Liver (tissue), 9 donors: ENCODE results near the gene RBSN. TPM values are rescaled to one million over a fixed set of nuclear protein-coding genes. Genes with fewer than 3 reads are reported as not detected.

Source experiments
- DNase-seq: peaks from one replicate; pipeline ENCODE4 v3.0.0-alpha.2; 2017; ENCODE audit warnings: low spot score
- H3K27ac ChIP-seq, 2 donors: one replicate each; pipeline ENCODE4 v1.7.0; 2013; ENCODE audit warnings: inconsistent platforms in 2 of 2, low read length in 2 of 2, control low read depth in 1 of 2, low read depth in 1 of 2, mild to moderate bottlenecking in 1 of 2
- H3K27me3 ChIP-seq, 4 donors: one replicate each; pipeline versions ENCODE4 v1.6.1 to v1.7.0; 2013; ENCODE audit warnings: low read length in 3 of 4, inconsistent platforms in 1 of 4, mild to moderate bottlenecking in 1 of 4, moderate library complexity in 1 of 4; ENCODE audit not compliant: control insufficient read depth in 4 of 4, insufficient read depth in 4 of 4
- H3K36me3 ChIP-seq, 4 donors: one replicate each; pipeline versions ENCODE4 v1.6.1 to v1.7.0; 2013; ENCODE audit warnings: low read length in 3 of 4, mild to moderate bottlenecking in 3 of 4, low read depth in 1 of 4, moderate library complexity in 1 of 4; ENCODE audit not compliant: control insufficient read depth in 4 of 4, insufficient read depth in 3 of 4
- H3K4me1 ChIP-seq, 4 donors: one replicate each; pipeline versions ENCODE4 v1.6.1 to v1.7.0; 2013; ENCODE audit warnings: low read length in 3 of 4, mild to moderate bottlenecking in 3 of 4, moderate library complexity in 1 of 4; ENCODE audit not compliant: control insufficient read depth in 4 of 4, insufficient read depth in 4 of 4
- H3K4me3 ChIP-seq, 3 donors: one replicate each; pipeline versions ENCODE4 v1.6.1 to v1.7.0; 2013; ENCODE audit warnings: low read length in 3 of 3, control low read depth in 1 of 3, low read depth in 1 of 3, mild to moderate bottlenecking in 1 of 3
- H3K9ac ChIP-seq, 2 donors: one replicate each; pipeline ENCODE4 v1.7.0; 2013; ENCODE audit warnings: low read length in 2 of 2, mild to moderate bottlenecking in 2 of 2, moderate library complexity in 2 of 2, control low read depth in 1 of 2, low read depth in 1 of 2
- H3K9me3 ChIP-seq, 4 donors: one replicate each; pipeline versions ENCODE4 v1.6.1 to v1.7.0; 2013; ENCODE audit warnings: low read length in 3 of 4; ENCODE audit not compliant: control insufficient read depth in 4 of 4
- CTCF ChIP-seq: fragments of 150-350 bp; IDR thresholded peaks from 2 replicates; pipeline ENCODE4 v1.5.1; 2017; ENCODE audit warnings: improper control_type of control experiment, low read depth, low read length; ENCODE audit not compliant: missing input control
- EGR1 ChIP-seq, 2 donors: IDR thresholded peaks; 2 replicates each; pipeline ENCODE4 v1.6.1; 2016 to 2018; ENCODE audit warnings: antibody characterized with exemption in 2 of 2, low read depth in 2 of 2
- FOXA1 ChIP-seq: IDR thresholded peaks from 2 replicates; pipeline ENCODE4 v1.6.1; 2016; ENCODE audit warnings: antibody characterized with exemption
- FOXA2 ChIP-seq: IDR thresholded peaks from 2 replicates; pipeline ENCODE4 v1.6.1; 2016; ENCODE audit warnings: antibody characterized with exemption
- GABPA ChIP-seq, 2 donors: IDR thresholded peaks in 1 of 2; conservative IDR thresholded peaks in 1 of 2; 2 replicates each; pipeline ENCODE4 v1.6.1; 2016; ENCODE audit warnings: antibody characterized with exemption in 2 of 2, mild to moderate bottlenecking in 1 of 2, moderate library complexity in 1 of 2
- HNF4A ChIP-seq, 2 donors: conservative IDR thresholded peaks; 2 replicates each; pipeline ENCODE4 v1.6.1; 2016; ENCODE audit warnings: antibody characterized with exemption in 2 of 2, mild to moderate bottlenecking in 2 of 2
- HNF4G ChIP-seq: IDR thresholded peaks from 2 replicates; pipeline ENCODE4 v1.6.1; 2016; ENCODE audit warnings: antibody characterized with exemption
- JUND ChIP-seq, 2 donors: IDR thresholded peaks; 2 replicates each; pipeline ENCODE4 v1.6.1; 2016; ENCODE audit warnings: antibody characterized with exemption in 2 of 2
- MAX ChIP-seq: IDR thresholded peaks from 2 replicates; pipeline ENCODE4 v1.6.1; 2016; ENCODE audit warnings: antibody characterized with exemption
- NR2F2 ChIP-seq: IDR thresholded peaks from 2 replicates; pipeline ENCODE4 v1.6.1; 2016; ENCODE audit warnings: antibody characterized with exemption
- RAD21 ChIP-seq, 2 donors: IDR thresholded peaks; 2 replicates each; pipeline ENCODE4 v1.6.1; 2016; ENCODE audit warnings: antibody characterized with exemption in 2 of 2, mild to moderate bottlenecking in 2 of 2
- REST ChIP-seq: IDR thresholded peaks from 2 replicates; pipeline ENCODE4 v1.6.1; 2016; ENCODE audit warnings: antibody characterized with exemption, mild to moderate bottlenecking
- RXRA ChIP-seq, 2 donors: IDR thresholded peaks; 2 replicates each; pipeline ENCODE4 v1.6.1; 2017 to 2018; ENCODE audit warnings: antibody characterized with exemption in 2 of 2, mild to moderate bottlenecking in 1 of 2
- SP1 ChIP-seq: IDR thresholded peaks from 2 replicates; pipeline ENCODE4 v1.6.1; 2018; ENCODE audit warnings: antibody characterized with exemption, mild to moderate bottlenecking
- TAF1 ChIP-seq: conservative IDR thresholded peaks from 2 replicates; pipeline ENCODE4 v1.6.1; 2016; ENCODE audit warnings: antibody characterized with exemption, mild to moderate bottlenecking
- YY1 ChIP-seq: IDR thresholded peaks from 2 replicates; pipeline ENCODE4 v1.6.1; 2016; ENCODE audit warnings: antibody characterized with exemption, mild to moderate bottlenecking
- WGBS: extraction: QIAGEN DNeasy Blood & Tissue Kit; methylation state at CpG from one replicate; pipeline ENCODE4 v1.1.7; 2013; 5-methylcytosine and 5-hydroxymethylcytosine counted together
- polyA plus RNA-seq, 2 donors: library from polyadenylated mRNA; stranded (reverse) in 1 of 2; unstranded in 1 of 2; fragments of 200-250 nt in 1 of 2; fragments of >200 nt in 1 of 2; fragmentation: Nextera tagmentation in 1 of 2; extraction: Ambion mirVana in 1 of 2; gene quantifications; one replicate each; pipeline versions ENCODE4 v1.2.1 to v1.2.3, GENCODE V29; 2013 to 2015
- total RNA-seq, 2 donors: library from RNA; depleted of rRNA; stranded (reverse); fragments of >200 nt; gene quantifications; one replicate each; pipeline ENCODE4 v1.2.3, GENCODE V29; 2014
- TF ChIP-seq, protein P1 (sequence below): IDR thresholded peaks from 2 replicates; pipeline ENCODE4 v1.6.1; 2016; ENCODE audit warnings: antibody characterized with exemption
- TF ChIP-seq, protein P2 (sequence below): IDR thresholded peaks from 2 replicates; pipeline ENCODE4 v1.6.1; 2016; ENCODE audit warnings: antibody characterized with exemption
- donor health status: healthy.
- donor health status: healthy.
- donor health status: healthy.
- donor health status: healthy.
- donor health status: healthy.

The RBSN gene
- 10 to 100 TPM; 13.9 to 18.3 TPM for total RNA-seq
- polyA plus RNA-seq: 1 to 10 TPM; 5.6 to 10.0 TPM

GRCh38 chr3:15098503-15099363 is at the start of gene RBSN:
Gene RBSN (minus strand): TSS chr3:15099148. CDS start chr3:15096120, 3,028 bp downstream.
- peak within 1 kb of the TSS; percentile 89 to 97 for H3K9ac ChIP-seq
- H3K27ac ChIP-seq: peak within 1 kb of the TSS; percentile 81 to 93
- peaks cover 0 to 25% (median 22%) of the 10 kb centered on the region in 4 donors for H3K36me3 ChIP-seq
- DNase-seq: peak; percentile 91
- no peak for TF ChIP-seq FOXA1
- peak; percentile 82 for TF ChIP-seq REST
- TF ChIP-seq RXRA (IDR thresholded peaks at IDR 0.05): peak; percentile 51 to 53
- TF ChIP-seq HNF4A (conservative IDR thresholded peaks at IDR 0.05): peak; percentile 27 to 50
- TF ChIP-seq RAD21 (IDR thresholded peaks at IDR 0.05): peak; percentile 17 to 23
- no peak for TF ChIP-seq HNF4G
- TF ChIP-seq, protein P1, sequence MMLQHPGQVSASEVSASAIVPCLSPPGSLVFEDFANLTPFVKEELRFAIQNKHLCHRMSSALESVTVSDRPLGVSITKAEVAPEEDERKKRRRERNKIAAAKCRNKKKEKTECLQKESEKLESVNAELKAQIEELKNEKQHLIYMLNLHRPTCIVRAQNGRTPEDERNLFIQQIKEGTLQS: peak; percentile 50
- TF ChIP-seq JUND (IDR thresholded peaks at IDR 0.05): no peak
- TF ChIP-seq GABPA (IDR thresholded peaks at IDR 0.05 in 1 of 2, conservative IDR thresholded peaks at IDR 0.05 in 1 of 2): peak; percentile 66 to 92
- peak; percentile 65 for TF ChIP-seq MAX
- peak in 1 of 2 donors; percentile 14 for TF ChIP-seq EGR1 (IDR thresholded peaks at IDR 0.05; ENCODE audit: low read depth in 2 of 2)
- TF ChIP-seq FOXA2: no peak
- peak; percentile 98 for TF ChIP-seq YY1
- peak; percentile 24 for TF ChIP-seq NR2F2
- peak; percentile 37 for TF ChIP-seq TAF1
- no peak for TF ChIP-seq CTCF
- TF ChIP-seq SP1: peak; percentile 69
- TF ChIP-seq, protein P2, sequence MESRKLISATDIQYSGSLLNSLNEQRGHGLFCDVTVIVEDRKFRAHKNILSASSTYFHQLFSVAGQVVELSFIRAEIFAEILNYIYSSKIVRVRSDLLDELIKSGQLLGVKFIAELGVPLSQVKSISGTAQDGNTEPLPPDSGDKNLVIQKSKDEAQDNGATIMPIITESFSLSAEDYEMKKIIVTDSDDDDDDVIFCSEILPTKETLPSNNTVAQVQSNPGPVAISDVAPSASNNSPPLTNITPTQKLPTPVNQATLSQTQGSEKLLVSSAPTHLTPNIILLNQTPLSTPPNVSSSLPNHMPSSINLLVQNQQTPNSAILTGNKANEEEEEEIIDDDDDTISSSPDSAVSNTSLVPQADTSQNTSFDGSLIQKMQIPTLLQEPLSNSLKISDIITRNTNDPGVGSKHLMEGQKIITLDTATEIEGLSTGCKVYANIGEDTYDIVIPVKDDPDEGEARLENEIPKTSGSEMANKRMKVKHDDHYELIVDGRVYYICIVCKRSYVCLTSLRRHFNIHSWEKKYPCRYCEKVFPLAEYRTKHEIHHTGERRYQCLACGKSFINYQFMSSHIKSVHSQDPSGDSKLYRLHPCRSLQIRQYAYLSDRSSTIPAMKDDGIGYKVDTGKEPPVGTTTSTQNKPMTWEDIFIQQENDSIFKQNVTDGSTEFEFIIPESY: peak; percentile 58
- H3K27me3 ChIP-seq: no peaks in the 10 kb centered on the region
- no peaks in the 10 kb centered on the region for H3K9me3 ChIP-seq
- WGBS: under 1% methylated on average over 72 of the region's 72 CpGs
- H3K4me3 ChIP-seq: peak within 1 kb of the TSS; percentile 86 to 99 (median 95)
- peaks cover 9 to 38% (median 23%) of the 10 kb centered on the region in 4 donors for H3K4me1 ChIP-seq
